ENCODE data around the gene HMOX1.
A peak's percentile ranks its signal among the peaks of the same experiment; 100 is the strongest.
"Not testable (repeated sequence)": the region's sequence is repeated elsewhere in the genome, so short reads cannot be mapped to it uniquely, and the experiment has no call there.

The HMOX1 gene

DNA sequence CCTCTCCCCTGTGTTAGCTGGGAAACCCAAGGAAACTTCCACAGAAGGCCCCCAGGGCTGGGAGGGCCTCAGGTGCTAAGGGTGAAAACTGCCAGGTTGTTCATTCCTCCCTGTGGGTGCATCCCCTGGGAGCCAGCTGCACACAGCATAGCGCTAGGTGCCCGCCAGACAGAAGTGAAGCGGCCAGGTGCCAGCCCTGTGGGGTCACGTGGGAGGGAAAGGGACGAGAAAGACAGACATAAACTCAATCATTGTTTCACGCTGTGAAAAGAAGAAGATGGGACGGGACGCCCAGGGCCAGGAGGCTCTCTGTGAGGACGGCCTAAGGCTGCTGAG lies 31.6 kb upstream of the HMOX1 start:
- intact Hi-C loops (cut with DNase I), result no loop called here
- no peak for DNase-seq

DNA sequence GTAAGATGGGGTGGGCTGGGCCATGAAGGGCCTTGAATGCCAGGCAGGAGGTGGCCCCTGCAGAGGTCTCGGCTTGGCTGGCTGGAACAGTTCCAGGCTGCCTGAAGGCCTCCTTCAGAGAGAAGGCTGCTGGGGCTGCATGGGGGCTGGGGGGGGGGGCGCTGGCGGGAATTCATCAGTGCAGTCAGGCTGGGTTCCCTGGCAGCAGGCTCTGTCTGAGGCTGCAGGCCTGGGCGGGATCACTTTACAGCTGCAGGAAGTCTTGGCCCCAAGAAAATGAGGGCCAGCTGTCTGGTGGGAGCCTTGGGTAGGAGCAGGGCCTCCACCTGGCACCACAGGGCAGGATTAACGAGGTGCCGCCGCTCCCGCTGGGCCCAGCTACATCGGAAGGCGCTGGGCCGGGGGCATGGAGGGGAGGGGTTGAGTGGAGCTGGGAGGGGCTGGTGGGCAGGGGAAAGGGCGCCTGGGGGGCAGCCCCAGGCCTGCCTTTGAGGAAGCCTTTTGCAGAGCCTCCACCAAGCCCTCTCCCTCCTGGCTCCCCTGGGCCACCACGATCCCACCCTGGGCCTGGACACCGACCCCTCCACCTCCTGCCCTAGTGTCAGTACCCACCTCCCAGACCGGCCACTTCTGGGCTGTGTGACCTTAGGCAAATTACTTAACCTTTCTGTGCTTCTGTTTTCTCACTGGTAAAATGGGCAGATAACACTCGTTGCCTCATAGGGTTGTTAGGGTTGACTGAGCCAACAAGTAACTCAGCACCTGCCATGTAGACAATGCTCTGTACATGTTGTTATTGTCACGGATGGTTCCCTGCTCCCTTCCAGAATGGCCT lies 31.0 kb upstream of the HMOX1 start:
- peak in 5 of 42 donors; percentile 11 to 44 (median 28) for DNase-seq
- intact Hi-C loops (cut with DNase I), result loop anchor here (2.0 kb wide), 1 partner anchor 233 kb away; no protein-coding TSS in a partner anchor

GRCh38 chr22:35350539-35351503 lies 30.1 kb upstream of the HMOX1 start:
- intact Hi-C loops (cut with DNase I), result loop anchor here (2.0 kb wide), 1 partner anchor 232 kb away; no protein-coding TSS in a partner anchor
- peak; percentile 77 to 97 (median 91) for DNase-seq

GRCh38 chr22:35352214-35353111 lies 28.4 kb upstream of the HMOX1 start:
- DNase-seq, result peak in 39 of 42 donors; percentile 21 to 85 (median 60)
- intact Hi-C loops (cut with DNase I), result no loop called here

DNA sequence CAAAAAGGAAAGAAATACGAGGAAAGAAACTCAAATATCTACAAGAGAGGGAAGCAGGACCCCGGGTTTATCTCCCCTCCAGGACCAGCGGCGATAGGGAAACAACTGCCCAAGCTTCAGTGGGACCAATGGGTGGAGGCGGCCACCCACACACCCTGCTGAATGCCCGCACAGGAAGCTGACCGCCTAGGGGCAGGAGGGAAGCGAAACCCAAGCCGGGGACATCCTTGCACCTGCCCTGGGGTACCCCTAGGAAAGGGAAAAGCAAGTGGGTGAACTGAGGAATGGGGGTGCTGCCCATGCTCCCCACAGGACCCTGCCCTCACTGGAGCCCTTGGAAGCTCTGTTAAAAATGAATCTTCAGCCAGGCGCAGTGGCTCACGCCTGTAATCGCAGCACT lies 27.6 kb upstream of the HMOX1 start:
- intact Hi-C loops (cut with DNase I), result no loop called here
- DNase-seq, result peak in 23 of 42 donors; percentile 14 to 65 (median 44)

GRCh38 chr22:35354068-35354467 lies 26.8 kb upstream of the HMOX1 start:
- intact Hi-C loops (cut with DNase I), result no loop called here
- DNase-seq, result no peak

GRCh38 chr22:35357883-35358621 lies 22.8 kb upstream of the HMOX1 start:
- no peak for DNase-seq
- intact Hi-C loops (cut with DNase I), result no loop called here

DNA sequence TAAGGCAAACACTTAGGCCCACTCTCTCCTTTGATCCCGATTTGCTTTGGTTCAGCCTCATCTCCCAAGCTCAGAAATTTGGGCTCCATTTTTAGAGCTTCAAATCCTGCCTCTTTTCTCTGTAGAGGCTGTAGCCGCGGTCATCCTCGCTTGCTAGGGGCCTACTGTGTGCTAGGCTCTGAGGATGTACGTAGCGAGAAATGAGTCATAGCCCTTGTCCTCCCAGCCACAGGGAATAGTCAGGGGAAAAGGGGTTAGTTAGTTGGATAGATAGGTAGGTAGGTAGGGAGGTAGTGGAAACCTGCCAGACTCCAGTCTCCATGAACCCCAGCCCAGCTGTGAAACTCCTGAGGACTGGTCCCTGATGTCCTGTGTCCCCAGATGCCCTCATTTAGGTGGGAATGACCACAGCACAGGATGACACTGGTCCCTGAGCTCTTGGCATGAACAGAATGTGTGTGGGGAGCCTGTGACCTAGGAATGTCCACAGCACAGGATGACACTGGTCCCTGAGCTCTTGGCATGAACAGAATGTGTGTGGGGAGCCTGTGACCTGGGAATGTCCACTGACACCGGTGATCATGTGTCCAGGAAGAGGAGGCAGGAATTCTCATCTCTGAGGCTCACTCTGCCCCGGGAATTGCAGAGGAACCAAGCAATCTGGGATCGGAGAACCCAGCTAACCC lies 21.4 kb upstream of the HMOX1 start:
- intact Hi-C loops (cut with DNase I), result no loop called here
- DNase-seq, result no peak

DNA sequence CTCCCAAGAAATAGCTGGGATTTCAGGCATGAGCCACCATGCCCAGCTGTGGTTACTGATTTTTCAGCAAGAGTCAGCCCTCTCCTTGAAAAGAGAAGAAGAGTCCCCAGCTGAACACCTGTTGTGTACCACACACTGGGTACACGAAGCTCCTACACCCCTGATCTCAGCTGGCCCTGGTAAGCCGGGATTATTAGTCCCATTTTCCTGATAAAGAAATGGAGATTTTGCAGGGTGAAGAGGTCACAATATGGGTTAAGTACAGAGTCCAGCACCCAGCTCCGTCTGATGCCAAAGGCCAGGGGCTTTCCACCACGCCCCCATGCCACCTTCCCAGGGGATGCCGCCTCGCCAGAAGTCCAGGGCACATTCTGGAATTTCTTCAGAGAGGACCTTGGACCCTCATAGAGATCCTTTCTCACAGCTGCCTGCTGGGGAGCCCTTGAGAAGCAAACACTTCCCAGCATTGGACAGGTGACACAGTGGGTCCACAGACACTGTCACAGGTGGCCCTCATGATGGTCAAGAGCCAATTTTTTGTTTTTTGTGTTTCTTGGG lies 19.8 kb upstream of the HMOX1 start:
- intact Hi-C loops (cut with DNase I), result no loop called here
- DNase-seq, result no peak

DNA sequence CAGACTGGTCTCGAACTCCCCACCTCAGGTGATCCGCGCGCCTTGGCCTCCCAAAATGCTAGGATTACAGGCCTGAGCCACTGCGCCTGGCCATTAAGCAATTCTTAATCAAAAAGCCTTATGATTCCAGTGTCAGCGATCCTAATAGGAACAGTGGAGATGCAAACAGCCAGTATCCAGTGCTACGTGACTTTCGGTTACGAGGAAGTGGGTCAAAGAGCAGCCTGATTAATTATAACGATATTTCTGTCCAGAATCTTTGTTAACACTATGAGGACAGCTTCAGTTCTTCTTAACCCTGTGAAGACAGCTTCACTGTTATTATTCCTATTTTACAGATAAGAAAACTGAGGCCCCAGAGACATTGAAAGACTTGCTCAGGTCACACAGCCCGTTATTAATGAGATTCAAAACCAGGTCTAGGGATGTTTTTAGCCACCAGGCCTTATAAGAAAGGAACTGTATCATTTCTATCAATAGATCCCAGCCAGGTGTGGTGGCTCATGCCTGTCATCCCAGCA lies 17.3 kb upstream of the HMOX1 start:
- DNase-seq, result no peak
- intact Hi-C loops (cut with DNase I), result no loop called here

DNA sequence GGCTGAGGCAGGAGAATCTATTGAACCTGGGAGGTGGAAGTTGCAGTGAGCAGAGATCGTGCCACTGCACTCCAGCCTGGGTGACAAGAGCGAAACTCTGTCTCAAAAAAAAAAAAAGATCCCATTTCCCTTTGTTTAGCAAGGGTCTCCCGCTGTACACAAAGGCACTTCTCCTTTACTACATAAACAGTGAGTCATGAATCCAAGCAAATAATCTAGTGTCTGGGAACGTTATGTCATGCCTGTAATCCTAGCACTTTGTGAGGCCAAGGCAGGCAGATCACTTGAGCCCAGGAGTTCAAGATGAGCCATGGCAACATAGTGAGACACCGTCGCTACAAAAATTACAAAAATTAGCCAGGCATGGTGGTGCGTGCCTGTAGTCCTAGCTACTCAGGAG lies 16.7 kb upstream of the HMOX1 start:
- intact Hi-C loops (cut with DNase I), result not testable (repeated sequence)

GRCh38 chr22:35367331-35367886 lies 13.5 kb upstream of the HMOX1 start:
- intact Hi-C loops (cut with DNase I), result no loop called here

More for the DNA sequence above, 16.7 kb upstream of the HMOX1 start:
- not testable (repeated sequence) for DNase-seq

DNA sequence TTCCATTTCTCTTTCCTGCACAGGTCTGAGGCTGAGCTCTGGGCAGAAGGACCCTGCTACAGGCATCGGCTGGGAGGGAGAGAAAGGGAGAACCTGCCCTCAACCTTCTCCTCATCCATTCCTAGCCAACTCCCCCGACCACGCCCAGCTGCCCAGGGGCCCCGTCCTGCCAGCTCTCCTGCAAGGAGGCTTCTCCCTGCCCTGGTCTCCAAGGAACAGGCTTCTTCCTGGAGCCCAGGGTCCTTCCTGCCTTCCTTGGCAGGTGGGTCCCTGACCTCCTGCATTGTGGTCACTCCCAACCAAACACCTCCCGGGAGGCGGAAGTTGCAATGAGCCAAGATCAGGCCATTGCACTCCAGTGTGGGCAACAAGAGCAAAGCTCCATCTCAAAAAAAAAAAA lies 12.5 kb upstream of the HMOX1 start:
- intact Hi-C loops (cut with DNase I), result no loop called here
- no peak for DNase-seq

More at GRCh38 chr22:35367331-35367886, 13.5 kb upstream of the HMOX1 start:
- peak in 2 of 42 donors; percentile 19 to 22 for DNase-seq

- intact Hi-C loops (cut with DNase I), result no loop called here
- DNase-seq, result no peak
Observed at GRCh38 chr22:35369996-35370395, 10.9 kb upstream of the HMOX1 start.

- intact Hi-C loops (cut with DNase I), result no loop called here
- no peak for DNase-seq
Observed at GRCh38 chr22:35373781-35374180, 7.1 kb upstream of the HMOX1 start.

DNA sequence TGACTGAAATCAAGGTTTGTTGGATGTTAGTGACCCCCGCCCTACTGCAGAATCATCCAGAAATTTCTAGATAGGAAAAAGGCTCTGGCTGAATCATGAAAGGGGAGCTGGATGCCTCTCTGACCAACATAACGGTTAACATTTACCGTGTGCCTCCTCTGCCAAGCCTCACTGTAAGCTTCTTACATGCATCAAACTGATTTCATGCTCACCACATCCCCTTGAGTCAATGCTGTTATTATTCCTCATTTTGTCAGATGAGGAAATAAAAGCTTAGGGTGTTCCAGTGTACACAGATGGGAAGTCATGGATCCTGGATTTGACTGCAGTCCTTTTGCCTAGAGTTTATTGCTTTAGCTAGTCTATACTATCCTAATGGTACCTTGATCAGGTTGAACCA lies 5.9 kb upstream of the HMOX1 start:
- no peak for DNase-seq
- intact Hi-C loops (cut with DNase I), result no loop called here

DNA sequence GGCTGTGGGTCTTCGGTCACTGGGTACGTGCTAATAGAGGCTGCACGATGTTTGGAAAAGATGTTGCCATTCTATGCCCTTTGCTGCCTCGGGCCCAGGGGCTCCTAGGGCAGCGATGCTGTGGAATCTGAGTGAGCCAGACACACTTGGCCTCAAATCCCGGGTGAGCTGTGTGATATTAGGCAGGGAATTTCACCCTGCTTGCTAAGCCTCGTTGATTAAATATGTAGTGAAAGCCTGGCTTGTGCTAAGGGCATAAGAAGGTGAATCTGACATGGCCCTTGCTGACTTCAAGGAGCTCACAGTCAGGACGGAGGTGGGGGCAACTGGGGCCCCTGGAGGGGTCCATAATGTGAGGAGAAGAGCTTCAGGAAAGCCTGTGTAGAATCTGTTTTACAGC lies 5.4 kb upstream of the HMOX1 start:
- intact Hi-C loops (cut with DNase I), result no loop called here
- no peak for DNase-seq

Measured in head of caudate nucleus (tissue), 42 donors.